ENCODE measurements around the gene SDSL.

SDSL gene

DNA sequence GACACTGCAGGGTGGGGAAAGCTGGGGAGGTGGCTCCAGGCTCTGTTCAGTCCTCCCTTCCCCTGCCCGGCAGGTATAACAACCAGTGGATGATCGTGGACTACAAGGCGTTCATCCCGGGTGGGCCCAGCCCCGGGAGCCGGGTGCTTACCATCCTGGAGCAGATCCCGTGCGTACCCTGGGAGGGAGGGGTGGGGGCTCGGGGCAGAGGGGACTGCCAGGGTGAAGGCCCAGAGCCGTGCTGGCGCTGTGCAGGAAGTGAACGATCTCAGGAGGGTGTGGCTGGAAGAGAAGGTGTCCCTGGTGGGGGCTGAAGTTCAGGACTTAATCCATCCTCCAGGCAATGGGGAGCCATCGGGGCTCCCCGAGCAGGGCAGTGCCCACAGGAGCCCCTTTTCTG, 37.4 kb upstream of the SDSL start:
- TF ChIP-seq, protein P1, sequence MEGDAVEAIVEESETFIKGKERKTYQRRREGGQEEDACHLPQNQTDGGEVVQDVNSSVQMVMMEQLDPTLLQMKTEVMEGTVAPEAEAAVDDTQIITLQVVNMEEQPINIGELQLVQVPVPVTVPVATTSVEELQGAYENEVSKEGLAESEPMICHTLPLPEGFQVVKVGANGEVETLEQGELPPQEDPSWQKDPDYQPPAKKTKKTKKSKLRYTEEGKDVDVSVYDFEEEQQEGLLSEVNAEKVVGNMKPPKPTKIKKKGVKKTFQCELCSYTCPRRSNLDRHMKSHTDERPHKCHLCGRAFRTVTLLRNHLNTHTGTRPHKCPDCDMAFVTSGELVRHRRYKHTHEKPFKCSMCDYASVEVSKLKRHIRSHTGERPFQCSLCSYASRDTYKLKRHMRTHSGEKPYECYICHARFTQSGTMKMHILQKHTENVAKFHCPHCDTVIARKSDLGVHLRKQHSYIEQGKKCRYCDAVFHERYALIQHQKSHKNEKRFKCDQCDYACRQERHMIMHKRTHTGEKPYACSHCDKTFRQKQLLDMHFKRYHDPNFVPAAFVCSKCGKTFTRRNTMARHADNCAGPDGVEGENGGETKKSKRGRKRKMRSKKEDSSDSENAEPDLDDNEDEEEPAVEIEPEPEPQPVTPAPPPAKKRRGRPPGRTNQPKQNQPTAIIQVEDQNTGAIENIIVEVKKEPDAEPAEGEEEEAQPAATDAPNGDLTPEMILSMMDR (conservative IDR thresholded peaks at IDR 0.05) = no peak
- H3K27ac ChIP-seq = no peak overlapping the region

DNA sequence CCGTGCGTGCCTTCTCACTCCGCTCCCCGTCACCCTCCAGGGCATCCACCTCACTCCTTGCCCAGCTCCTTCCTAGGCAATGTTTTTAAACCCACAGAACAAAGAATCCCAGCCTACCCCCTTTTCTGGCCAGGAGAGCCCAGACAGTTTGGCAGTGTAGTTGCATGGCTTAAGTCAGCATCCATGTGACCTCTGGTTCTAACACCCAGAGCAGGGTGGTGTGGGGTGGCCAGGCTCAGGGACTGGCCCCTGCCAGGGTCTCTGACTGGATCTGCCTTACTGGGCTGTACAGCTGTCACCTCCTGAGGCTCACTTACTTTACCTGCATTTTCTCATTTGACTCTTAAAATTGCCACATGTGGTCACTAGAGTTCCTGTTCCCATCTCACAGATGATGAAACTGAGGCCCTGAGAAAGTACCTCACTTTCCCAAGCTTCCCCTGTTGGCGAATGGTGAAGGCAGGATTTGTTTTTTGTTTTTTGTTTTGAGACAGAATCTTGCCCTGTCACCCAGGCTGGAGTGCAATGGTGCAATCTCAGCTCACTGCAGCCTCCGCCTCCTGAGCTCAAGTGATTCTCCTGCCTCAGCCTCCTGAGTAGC, 36.8 kb upstream of the SDSL start:
- no peak overlapping the region for H3K27ac ChIP-seq
- TF ChIP-seq, protein P1 (conservative IDR thresholded peaks at IDR 0.05) = no peak

DNA sequence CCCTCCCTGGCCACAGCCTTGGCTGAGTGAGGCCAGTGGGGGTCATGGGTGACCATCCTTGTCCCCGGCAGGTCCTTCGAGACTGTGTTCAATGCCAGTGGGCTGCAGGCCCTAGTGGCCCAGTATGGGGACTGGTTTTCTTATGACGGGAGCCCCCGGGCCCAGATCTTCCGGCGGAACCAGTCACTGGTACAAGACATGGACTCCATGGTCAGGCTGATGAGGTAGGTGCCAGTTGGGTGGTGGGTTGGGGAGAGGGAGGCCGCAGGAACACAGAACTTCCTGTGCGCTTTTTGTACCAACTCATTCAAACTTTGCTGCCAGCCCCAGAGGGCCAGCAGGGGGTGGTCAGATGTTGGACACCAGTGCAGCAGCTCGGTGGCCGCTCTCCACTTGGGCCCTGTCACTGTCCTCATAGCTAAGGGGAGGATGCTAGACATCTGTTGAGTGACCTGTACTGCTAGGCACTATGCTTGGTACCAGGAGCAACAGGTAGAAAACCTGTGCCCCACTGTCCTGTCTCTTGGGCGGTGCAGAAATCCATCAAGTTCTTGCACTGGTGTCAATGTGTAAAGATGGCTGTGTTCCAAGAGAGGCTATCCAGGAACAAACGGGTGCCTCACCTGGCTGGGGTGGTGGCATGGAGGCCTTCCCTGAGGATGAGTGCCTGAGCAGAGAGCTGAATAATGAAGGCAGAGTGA, 35.2 kb upstream of the SDSL start:
- TF ChIP-seq, protein P1 (conservative IDR thresholded peaks at IDR 0.05) = no peak

DNA sequence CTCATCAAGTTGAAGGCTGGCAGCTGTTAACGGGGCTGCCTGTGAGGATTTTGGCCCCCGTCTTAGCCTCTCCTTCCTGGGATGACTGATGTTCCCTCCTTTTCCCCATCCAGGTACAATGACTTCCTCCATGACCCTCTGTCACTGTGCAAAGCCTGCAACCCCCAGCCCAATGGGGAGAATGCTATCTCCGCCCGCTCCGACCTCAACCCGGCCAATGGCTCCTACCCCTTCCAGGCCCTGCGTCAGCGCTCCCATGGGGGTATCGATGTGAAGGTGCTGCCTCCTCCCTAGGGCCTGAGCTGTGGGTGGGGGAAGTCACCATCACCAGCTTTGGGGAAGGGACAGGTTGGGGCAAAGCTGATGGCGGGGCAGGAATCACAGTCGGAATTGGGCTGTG, 34.5 kb upstream of the SDSL start:
- TF ChIP-seq, protein P1 (conservative IDR thresholded peaks at IDR 0.05) = no peak
- no peak overlapping the region for H3K27ac ChIP-seq

More for the DNA sequence above, 35.2 kb upstream of the SDSL start:
- H3K27ac ChIP-seq = no peak overlapping the region

DNA sequence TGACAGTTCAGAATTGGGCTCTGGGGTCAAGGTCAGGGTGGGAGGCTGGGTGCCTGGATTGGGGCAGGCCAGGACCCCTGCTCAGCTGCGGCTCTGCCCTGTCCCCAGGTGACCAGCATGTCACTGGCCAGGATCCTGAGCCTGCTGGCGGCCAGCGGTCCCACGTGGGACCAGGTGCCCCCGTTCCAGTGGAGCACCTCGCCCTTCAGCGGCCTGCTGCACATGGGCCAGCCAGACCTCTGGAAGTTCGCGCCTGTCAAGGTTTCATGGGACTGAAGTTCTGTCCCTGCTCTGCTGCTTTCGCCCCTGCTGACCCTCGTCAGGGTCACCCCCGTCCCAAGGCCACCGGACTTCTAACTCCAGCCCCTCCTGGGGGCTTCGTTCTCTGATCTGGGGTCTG, 33.8 kb upstream of the SDSL start:
- TF ChIP-seq, protein P1 (conservative IDR thresholded peaks at IDR 0.05) = no peak
- no peak overlapping the region for H3K27ac ChIP-seq

DNA sequence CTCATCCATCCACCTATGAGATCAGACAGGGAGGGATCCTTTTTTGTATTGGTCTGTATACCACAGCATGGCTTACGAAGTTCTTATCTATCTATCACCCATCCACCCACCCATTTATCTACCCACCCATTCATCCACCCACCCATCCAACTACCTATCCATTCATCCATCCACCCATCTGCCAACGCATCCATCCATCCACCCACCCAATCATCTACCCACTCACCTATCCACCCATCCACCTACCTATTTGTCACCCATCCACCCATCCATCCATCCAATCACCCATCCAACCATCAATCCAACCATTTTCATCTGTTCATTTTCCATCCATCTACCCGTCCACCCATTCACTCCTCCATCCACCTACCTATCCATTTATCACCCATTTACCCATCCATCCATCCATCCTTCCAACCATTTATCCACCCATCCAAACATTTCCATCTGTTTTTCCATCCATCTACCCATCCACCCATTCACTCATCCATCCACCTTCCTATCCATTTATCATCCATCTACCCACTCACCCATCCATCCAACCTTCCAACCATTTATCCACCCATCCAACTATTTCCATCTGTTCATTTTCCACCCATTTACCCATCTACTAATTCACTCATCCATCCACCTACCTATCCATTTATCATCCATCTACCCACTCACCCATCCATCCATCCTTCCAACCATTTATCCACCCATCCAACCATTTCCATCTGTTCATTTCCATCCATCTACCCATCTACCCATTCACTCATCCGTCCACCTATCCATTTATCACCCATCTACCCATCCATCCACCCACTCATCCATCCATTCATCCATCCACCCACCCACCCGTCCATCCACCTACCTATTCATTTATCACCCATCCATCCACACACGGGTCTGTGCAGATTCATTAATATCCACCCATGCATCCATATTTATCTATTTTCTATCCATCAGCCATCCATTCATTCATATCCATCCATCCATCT, 31.8 kb upstream of the SDSL start:
- TF ChIP-seq, protein P1 (conservative IDR thresholded peaks at IDR 0.05) = no peak
- no peak overlapping the region for H3K27ac ChIP-seq

DNA sequence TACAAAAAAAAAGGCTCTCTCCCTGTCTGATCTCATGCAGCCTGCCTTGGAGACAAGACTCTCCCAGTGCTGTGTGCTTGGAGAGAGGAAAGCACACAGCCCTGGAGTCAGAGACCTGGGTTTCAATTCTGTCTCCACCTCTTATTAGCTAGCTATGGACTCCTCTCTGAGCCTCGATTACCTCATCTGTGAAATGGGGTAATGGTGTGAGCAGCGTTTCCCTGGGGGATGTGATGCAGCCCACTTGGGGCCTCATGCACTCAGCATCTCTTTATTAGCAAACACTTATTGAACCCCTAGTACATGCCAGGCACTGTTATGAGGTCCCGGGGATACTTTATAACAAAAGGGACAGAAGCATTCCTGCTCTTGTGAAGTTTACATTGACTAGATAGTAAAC, 31.0 kb upstream of the SDSL start:
- TF ChIP-seq, protein P1 (conservative IDR thresholded peaks at IDR 0.05) = no peak
- no peak overlapping the region for H3K27ac ChIP-seq

Data from VCaP (cell line).